NCI-H2081 (cell line): ENCODE results near the gene GNPAT.
"Not testable (repeated sequence)": the region's sequence is repeated elsewhere in the genome, so short reads cannot be mapped to it uniquely, and the experiment has no call there.

Source experiments
- DNase-seq, 2 experiments: peaks; one replicate each; lab custom pipeline; 2025; lab: John Stamatoyannopoulos, UW

Gene GNPAT

DNA sequence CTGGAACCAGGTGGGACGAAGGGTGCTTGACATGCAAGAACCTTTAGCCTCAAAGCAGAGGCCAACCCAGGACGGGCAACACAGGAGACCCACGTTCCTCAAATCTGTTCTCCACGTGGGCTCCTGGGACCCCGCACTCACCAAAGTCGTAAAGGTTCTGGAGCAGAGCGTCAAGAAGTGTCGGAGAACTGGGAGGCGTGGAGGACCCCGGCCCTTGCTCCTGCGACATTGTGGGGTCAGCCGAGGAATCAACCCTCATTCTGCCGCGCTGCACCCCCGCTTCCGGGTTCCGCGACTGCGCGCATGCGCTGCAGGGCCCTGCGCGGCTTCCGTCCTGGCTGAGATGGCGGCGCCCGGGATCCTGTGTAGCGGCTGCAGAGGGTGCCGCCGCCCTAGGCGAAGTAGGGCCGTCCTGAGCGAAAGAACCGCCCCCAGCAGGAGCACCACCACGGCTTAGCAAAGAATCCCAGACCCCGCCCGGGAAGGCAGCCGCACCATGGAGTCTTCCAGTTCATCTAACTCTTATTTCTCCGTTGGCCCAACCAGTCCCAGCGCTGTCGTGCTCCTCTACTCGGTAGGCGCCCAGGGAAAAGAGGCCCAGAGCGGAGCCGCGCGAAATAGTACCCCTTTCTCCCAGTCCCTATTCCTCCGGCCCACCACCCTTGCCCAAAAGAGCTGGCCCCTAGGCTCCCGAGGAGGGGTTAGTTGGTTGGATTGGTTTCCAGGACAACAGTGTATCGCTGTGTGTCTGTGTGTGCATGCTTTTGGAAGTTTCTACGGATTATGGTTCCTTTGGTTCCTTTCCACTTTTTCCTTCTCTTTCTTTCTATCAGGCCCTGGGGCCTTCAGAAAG, at the start of gene GNPAT:
Gene GNPAT, plus strand, starts transcription at position 330 of the 853 bp plus-strand sequence. Its CDS starts 167 bp downstream, at position 497.
- peak; percentile 84 to 87 for DNase-seq

DNA sequence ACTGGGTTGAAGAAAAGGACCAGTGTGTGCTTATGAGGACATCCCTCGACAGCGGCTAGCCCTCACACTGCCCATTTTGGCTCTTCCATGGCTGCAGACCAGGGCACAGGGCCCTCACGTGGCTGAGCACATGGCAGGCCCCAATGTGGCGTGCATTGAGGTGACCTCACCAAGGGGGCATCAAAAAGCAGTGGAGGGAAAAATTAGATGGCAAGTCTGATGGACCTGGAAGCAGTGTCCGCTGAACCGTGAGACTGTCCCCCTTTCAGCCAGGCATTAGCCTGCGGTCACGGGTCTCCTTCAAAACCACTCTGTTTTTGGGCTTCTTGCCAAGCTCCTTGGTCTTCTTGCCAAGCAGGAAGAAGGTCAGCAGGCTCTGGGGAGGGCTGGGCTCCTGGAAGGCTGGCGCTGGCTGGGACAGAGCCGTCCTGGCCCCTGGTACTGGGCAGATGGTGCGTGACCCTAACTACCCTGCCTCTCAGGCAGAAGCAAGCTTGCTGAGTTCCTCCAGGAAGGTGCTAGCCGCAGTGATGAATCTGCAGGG, 48.3 kb upstream of the GNPAT start:
- peak; percentile 4 to 15 for DNase-seq

DNA sequence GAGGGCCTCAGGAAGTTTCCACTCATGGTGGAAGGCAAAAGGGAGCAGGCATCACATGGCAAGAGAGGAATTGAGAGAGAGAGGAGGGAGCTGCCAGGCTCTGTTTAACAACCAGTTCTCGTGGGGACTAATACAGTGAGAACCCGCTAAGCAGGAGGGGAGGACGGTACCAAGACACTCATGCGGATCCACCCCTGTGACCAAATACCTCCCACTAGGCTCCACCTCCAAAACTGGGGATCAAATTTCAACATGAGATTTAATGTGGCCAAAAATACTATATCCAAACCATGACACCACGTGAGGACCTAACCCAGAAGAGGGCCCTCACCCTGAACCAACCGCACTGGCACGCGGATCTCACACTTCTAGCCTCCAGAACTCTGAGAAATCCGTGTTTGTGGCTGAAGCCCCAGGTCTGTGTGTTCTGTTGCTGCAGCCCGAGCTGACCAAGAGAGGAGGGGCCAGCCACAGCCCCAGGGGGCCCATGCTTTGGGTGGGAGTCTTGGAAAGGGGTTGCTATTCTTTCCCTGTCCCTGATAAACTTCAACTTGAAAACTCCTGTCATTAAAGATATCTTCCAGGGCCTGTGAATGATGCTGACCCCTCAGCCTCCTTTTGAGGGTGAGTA, 47.2 kb upstream of the GNPAT start:
- DNase-seq = no peak

DNA sequence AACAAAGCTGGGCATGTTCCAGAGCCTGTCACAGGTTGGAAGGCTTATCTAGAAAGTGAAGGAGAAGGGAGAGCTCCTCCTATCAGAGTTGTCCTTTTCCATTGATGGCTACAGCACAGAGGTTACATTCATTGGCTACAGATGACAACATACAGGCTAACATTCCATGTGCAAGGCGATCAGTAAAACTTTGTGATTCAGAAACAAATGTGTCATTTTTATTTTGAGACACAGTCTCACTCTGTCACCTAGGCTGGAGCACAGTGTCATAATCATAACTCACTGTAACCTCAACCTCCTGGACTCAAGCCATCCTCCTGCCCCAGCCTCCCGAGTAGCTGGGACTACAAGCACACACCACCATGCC, 46.6 kb upstream of the GNPAT start:
- no peak for DNase-seq

DNA sequence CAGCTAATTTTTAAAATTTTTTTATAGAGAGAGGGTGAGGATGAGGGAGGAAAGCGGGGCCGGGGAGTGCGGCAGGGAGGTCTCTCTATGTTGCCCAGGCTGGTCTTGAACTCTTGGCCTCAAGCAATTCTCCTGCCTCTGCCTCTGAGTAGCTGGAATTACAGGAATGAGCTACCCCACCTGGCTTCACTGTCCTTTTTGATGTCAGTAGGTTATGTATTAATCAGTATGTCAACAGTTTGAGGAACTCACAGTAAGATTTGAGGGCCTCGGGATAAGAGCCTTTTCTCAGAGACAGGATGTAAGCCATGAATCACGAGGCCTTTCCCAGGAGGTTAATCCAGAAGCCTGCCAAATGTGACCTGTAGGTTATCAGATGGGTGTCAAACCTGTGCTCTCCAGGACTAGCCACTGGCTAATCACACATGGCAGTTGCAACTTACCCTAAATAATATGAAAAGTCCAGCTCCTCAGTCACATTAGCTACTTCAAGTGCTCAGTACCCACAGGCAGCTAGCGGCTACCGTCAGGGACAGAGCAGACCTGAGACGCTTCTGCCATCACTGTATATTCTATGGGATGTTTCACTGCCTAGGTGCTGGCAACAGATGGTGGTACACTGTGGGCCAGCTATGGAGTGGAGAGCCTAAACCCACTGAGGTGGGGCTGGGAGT, 46.0 kb upstream of the GNPAT start:
- no peak for DNase-seq

DNA sequence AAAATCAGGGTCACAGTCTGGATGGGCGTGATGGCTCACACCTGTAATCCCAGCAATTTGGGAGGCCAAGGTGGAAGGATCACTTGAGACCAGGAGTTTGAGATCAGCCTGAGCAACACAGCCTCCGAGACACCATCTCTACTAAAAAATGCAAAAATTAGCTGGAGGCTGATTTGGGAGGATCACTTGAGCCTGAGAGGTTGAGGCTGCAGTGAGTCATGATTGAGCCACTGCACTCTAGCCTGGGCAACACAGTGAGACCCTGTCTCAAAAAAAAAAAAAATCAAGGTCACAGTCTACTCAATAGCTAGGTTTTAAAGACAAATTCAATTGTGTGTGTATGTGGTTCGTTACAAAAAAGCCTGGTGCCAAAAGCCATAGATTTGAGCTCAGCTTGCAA, 44.7 kb upstream of the GNPAT start:
- no peak for DNase-seq

DNA sequence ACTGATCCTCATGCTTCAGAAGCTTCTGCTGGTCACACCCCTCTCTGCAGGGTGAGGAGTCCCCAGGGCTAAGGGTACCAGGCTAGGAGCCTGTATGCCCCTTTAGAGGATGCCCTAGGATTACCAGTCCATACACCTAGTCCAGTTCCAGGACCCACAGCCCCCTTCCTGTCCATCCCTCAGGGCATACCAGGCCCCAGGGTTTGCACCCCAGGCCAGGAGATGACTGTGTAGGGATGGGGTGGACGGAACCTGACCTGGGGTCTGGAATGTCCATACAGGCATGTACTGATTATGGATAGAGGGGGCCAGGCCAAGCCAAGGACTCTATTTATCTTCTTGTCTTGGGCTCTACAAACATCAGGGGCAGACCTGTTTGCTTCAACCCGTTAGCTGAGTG, 44.3 kb upstream of the GNPAT start:
- DNase-seq = no peak

DNA sequence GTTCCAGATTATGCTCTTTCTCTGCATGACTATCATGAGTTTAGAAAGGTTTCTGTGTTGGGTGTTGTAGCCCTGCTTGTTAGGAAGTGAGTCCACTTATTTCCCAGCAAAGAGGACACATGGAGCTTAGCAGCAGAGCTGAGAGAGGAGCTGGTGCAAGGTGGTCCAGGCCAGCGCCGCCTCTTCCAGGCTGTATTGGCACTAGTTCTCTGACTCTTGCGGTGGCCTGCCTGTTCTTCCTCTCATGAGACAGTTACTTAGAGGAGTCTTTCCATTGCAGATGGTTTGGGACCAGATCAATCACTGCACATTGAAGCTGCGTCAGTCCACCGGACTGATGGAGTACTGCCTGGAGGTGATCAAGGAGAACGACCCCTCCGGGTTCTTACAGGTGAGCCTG, 41.1 kb upstream of the GNPAT start:
- no peak for DNase-seq

DNA sequence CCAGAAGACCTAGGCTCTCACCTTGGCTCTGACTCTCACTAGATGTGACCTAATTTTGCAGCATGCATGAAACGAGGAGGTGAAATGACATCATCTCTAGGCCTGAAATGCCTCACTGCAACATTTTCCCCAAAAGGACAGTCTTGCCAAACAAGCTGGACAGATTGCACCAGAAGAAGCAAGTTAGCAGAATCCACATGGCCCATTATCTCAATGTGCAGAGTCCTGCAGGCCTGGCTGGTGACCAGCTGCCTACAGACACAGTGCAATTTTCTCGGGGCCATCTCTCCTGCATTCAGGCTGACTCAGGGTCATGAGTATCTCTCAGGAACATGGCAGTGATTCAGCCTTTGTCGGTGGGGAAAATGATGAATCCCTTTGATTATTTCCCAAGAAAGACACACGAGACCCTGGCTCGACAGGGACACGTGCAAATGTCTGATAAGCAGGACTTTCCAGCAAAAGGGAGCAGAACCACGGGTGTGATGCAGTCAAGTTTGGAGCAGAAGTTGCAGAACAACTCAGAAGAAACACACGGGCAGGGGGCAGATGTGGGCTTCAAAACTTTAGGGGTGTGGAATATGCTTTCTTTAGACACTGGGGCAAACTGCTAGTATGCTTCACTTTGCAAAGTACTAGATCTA, 40.5 kb upstream of the GNPAT start:
- no peak for DNase-seq

DNA sequence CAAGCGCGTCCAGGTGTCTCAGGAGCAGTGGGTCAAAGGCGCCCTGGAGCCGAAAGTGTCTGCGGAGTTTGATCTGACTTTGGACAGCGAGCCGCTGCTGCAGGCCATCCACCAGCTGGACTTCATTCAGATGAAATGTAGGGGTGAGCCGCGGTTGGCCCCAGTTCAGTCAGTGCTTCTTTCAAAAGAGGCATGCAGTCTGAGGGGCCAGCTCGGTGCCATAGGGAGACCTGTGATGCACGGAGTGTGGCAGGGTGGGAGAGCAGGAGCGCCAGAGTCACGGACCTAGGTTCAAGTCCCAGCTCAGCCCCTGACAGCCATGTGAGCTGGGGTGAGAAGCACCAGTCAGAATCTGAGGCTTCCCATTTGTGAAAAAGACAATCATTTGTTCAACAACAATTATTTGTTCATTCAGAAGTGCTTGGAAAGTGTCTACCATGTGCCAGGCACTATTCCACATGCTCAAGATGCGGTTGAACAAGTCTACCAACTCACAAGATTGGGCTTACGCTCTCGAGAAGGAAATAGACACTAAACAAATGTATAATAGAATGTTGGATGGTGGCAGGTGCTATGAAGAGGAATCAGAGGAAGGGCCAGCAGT, 39.5 kb upstream of the GNPAT start:
- DNase-seq = no peak

DNA sequence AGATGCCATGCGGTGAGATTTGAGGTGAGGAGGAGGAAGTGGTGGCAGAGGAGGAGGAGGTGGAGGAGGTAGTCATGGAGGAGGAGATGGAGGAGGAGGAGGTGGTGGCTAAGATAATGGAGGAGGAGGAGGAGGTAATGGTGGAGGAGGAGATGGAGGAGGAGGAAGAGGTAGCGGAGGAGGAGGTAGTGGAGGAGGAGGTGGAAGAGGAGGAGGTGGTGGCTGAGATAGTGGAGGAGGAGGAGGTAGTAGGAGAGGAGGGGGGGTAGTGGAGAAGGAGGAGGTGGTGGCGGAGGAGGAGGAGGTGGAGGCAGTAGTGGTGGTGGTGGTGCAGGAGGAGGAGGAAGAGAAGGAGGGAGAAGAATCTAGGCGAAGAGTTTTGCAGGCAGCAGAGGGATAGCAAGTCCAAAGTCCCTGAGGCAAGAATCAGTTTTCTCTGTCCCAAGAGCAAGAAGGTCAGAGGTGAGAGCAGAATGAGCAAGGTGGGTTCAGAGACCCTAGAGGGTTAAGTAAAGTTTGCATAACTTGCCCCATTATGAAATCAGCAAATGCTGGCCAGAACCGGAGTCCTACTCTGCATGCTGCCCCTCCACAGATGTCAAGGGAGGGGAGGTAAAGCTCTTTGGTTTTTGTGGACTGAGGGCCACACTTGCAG, 38.9 kb upstream of the GNPAT start:
- no peak for DNase-seq

DNA sequence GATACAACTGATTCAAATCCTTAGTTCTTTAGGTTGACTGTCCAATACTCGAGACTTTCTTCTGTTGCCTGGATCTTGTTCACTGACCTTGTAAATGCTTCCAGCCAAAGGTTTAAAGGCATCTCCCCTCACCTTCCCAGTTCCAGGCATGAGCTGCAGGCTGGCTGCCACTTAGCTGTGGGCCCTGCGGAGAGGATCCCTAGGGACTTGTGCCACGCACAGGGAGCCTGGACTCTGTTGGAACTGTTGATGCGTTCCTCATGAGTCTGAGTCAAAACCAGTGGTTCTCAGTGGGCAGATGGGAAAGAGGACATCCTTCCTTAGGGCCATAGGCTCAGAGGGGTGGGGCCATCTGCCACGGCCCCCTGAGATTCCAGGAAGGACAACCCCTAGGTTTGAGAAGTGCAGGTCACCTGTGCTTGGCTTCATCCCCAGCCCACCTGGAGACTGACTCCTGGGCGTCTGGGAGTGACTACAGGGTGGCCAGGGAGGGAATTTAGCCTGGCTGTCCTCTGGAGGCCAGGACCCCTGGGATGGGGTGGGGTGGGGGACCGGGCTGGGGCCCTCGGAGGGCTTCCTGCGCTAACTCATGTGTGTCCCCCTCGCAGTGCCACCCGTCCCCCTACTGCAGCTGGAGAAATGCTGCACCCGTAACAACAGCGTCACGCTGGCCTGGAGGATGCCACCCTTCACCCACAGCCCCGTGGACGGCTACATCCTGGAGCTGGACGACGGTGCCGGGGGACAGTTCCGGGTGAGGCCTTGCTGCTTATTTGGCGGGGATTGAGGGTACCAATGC, 37.6 kb upstream of the GNPAT start:
- DNase-seq = no peak

DNA sequence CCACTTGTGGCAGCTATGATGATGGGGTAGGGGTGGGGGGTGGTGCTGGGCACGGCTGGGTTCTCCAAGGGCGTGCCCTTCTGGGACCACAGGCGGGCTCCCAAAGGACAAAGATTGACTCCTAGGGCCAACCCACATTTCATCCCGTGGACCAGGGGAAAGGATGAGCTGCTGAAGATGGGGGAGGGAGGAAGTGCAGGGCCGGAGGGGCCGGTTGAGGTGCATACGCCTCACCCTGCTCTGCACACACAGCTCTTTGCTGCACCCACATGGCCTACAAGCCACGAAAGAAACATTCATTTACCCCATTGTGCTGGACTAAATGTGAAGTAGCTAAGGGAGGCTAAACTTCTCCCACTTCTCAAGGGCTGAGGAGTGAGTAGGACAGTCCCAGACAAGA, 34.2 kb upstream of the GNPAT start:
- no peak for DNase-seq

DNA sequence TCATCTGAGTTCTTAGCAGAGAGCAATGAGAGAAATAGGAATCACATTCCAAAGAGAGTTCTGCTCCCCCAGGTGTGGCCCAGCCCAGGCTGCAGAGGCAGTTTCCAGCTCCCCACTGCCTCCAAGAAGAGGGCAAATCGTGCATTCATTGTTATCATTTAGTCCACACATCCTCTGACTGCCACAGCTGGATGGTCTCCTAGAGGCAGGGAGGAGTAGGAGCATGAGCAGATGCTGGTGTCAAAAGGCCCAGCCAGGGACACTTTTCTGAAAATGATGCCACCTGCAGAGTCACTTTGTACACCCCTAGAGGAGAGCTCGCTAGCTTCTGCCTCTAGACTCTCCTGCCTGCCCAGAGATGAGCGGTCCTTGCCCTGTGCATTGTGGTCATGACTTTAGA, 33.6 kb upstream of the GNPAT start:
- DNase-seq = no peak

DNA sequence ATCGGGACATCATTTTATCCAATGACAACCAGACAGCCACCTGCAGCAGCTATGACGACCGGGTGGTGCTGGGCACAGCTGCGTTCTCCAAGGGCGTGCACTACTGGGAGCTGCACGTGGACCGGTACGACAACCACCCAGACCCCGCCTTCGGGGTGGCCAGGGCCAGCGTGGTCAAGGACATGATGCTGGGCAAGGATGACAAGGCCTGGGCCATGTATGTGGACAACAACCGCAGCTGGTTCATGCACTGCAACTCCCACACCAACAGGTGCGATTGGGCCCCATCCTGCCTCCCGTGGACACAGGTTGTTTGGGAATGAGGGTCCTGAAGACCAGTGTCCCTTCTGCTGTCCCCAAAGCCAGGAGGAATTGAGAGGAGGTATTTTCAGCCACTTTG, 32.0 kb upstream of the GNPAT start:
- no peak for DNase-seq

DNA sequence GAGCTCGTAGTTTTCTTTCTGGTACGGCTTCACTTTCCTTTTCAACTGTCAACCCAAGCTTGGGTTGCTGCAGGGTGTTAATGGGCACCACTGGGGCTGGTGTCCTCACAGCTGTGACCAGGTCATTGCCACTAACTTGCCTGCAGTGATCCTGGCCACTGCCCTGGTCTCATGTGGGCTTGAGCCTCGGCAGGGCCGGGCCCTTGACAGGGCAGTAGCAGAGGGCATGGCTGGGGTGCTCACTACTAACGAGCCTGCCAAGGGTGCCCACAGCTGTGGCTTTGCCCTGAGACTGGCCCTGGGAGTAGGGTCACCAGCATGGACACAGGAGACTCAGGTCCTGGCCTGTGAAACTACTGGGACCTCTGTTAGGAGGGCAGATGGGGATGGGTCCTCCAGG, 31.5 kb upstream of the GNPAT start:
- no peak for DNase-seq

DNA sequence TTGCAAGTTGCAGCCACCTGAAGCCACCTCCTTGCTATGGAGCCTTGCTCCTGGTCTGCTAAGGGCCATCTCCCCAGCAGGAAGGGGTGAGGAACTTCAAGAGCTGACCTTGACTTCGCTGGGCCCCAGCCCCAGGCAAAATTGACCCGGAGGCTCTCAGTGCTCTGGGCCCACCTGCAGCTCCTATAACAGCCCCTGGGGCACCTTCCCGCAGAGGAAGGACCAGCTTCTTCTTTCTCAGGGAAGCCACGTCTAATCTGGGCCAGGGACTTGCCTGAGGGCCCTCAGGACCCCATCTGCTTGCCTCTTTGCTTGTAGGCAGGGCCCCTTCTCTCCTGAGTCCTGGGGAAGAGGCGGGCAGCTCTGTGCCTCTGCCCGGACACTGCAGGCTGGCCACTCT, 30.9 kb upstream of the GNPAT start:
- DNase-seq = no peak

DNA sequence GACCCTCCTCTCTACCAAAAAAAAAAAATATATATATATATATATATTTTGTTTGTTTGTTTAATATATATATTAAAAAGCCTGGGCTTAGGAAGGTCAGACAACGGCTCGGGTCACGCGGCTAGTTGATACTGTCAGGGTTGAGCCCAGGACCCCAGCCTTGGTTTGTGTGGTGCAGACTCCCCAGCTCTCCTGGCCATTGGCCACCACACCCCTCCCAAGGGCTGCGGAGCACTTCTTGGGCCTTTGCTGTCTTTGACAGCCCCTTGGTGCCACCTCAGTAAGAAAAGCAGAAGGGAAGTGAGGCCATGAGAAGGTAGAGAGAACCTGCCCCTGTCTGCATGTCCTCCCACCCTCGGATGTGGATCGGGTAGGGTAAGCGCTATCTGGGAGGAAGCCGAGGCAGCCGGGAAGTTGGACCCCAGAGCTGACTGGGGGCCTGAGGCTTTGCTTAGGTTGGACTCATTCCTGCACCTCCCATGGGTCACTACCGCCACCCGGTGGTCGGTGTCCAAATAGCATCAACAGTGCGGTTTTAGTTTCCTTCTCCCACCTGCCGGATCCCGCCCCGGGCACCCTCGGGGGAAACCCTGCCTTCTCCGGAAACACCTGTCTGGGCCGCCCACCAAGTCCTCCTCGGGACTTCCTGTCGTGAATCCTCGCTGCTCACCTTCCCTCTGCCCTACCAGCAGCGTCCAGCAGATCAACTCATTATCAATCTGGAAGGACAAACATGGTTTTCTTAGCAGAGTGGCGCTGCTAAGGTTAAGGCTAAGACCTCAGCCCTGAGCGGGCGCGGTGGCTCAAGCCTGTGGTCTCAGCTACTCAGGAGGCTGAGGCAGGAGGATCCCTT, 29.8 kb upstream of the GNPAT start:
- DNase-seq = peak; percentile 96

DNA sequence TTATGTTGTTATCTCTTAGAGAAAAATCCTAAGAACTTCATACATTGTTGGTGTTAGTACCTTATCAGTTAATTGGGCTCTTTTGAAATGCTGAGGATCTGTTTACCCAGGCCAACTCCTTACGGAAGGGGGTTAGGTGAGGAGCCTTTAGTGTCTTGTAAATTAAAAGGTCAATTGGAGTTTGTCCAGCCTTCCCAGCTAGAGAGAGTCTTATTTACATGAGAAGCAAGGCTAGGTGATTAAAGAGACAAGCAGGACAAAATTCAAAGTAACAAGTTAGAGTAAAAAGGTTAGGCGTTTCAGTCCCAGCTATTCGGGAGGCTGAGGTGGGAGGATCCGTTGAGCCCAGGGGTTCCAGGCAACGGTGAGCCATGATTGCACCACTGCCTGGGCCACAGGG, 28.7 kb upstream of the GNPAT start:
- DNase-seq = not testable (repeated sequence)
